GM19467 (cell line): Measurements from ENCODE around the gene KCNS3.
"Not testable (repeated sequence)": the region's sequence is repeated elsewhere in the genome, so short reads cannot be mapped to it uniquely, and the experiment has no call there.

Experiments used
- ATAC-seq: cut with Tn5 transposase; IDR thresholded peaks from one replicate; pipeline ENCODE4 v1.9.1; 2021; ENCODE audit warnings: mild to moderate bottlenecking, moderate library complexity; ENCODE audit not compliant: unreplicated experiment

KCNS3 gene

GRCh38 chr2:17940091-17940630 lies 61.7 kb downstream of the KCNS3 start:
- ATAC-seq: no peak

GRCh38 chr2:17943444-17943843 lies 65.0 kb downstream of the KCNS3 start:
- ATAC-seq: no peak

GRCh38 chr2:17947113-17947512 lies 68.6 kb downstream of the KCNS3 start:
- ATAC-seq: no peak

GRCh38 chr2:17950006-17950405 lies 71.5 kb downstream of the KCNS3 start:
- no peak for ATAC-seq

- ATAC-seq: no peak
Observed at GRCh38 chr2:17951563-17951962, 73.1 kb downstream of the KCNS3 start.

GRCh38 chr2:17958466-17959092 lies 80.1 kb downstream of the KCNS3 start:
- no peak for ATAC-seq

- ATAC-seq: no peak
Observed at GRCh38 chr2:17959356-17959755, 80.9 kb downstream of the KCNS3 start.

GRCh38 chr2:17959833-17960232 lies 81.4 kb downstream of the KCNS3 start:
- no peak for ATAC-seq

GRCh38 chr2:17960925-17961324 lies 82.5 kb downstream of the KCNS3 start:
- no peak for ATAC-seq

- no peak for ATAC-seq
Observed at GRCh38 chr2:17961789-17962188, 83.3 kb downstream of the KCNS3 start.

GRCh38 chr2:17962876-17963275 lies 84.4 kb downstream of the KCNS3 start:
- ATAC-seq: no peak

GRCh38 chr2:17963571-17963970 lies 85.1 kb downstream of the KCNS3 start:
- ATAC-seq: not testable (repeated sequence)

GRCh38 chr2:17965196-17965595 lies 86.7 kb downstream of the KCNS3 start:
- ATAC-seq: no peak

GRCh38 chr2:17966798-17967197 lies 88.3 kb downstream of the KCNS3 start:
- ATAC-seq: no peak

GRCh38 chr2:17969661-17970060 lies 91.2 kb downstream of the KCNS3 start:
- ATAC-seq: no peak

- no peak for ATAC-seq
Observed at GRCh38 chr2:17971531-17972125, 93.2 kb downstream of the KCNS3 start.

GRCh38 chr2:17972991-17973390 lies 94.5 kb downstream of the KCNS3 start:
- no peak for ATAC-seq

GRCh38 chr2:17975401-17975800 lies 96.9 kb downstream of the KCNS3 start:
- ATAC-seq: no peak

- ATAC-seq: no peak
Observed at GRCh38 chr2:17976871-17977746, 98.6 kb downstream of the KCNS3 start.

- no peak for ATAC-seq
Observed at GRCh38 chr2:17979707-17980106, 101.2 kb downstream of the KCNS3 start.

GRCh38 chr2:17981936-17982335 lies 103.5 kb downstream of the KCNS3 start:
- ATAC-seq: no peak
